Cortex of kidney (tissue), 1 donor: Measurements from ENCODE around the gene SLC1A2.

Source experiments
- DNase-seq: peaks from one replicate; lab custom pipeline; 2025; lab: John Stamatoyannopoulos, UW

SLC1A2 gene

GRCh38 chr11:35348898-35349687, 70.3 kb downstream of the SLC1A2 start:
- DNase-seq = no peak

DNA sequence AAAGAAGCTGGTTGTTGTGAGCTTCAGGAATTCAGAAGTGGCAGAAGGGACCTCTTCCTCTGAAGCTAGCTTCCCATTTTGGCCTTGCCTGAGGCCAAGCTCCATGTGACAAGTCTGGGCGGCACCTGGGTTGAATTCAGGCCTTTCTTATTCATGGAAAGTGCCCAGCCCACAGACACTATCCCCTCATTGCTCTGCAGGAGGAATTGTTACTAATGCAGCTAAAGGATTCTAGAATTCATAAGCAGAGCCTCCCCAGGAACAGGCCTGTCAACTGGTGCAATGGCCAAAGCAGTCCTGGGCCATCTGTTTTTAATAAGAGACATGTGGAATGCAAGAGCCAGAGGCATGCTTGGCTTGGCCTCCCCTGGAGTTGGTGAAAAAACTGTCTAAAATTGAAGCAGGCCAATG, 71.4 kb downstream of the SLC1A2 start:
- no peak for DNase-seq

DNA sequence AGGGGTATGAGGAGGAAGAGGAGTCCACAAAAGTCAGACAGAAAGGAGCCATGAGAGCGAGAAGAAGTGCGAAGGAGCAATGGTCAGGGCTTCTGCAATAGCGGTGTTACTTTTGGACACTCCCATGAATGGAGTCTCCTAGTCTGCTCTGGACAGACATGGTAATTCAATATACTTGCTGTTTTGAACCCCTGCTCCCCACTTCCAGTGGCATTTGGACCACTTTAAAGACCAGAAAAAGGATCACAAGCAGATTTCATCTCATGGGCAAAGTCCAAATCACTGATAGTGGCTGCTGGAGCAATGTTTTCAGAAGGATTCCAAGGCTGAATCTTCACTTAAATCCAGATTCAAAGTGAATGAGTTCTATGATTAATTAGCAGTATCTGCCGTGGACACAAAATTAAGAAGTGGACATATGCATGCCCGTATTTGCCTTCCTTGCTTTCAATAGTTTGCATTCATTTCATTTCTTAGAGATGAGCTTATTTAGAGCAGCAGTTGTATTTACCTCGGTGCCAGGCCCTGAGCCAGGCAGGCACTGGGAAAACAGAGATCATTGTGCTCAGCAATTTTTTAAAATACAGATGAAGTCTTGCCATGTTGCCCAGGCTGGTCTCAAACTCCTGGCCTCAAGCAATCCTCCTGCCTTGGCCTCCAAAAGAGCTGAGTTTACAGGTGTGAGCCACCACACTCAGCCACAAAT, 72.0 kb downstream of the SLC1A2 start:
- no peak for DNase-seq

GRCh38 chr11:35346472-35347156, 72.7 kb downstream of the SLC1A2 start:
- no peak for DNase-seq

- DNase-seq = no peak
Observed at GRCh38 chr11:35344681-35345574, 74.4 kb downstream of the SLC1A2 start.

DNA sequence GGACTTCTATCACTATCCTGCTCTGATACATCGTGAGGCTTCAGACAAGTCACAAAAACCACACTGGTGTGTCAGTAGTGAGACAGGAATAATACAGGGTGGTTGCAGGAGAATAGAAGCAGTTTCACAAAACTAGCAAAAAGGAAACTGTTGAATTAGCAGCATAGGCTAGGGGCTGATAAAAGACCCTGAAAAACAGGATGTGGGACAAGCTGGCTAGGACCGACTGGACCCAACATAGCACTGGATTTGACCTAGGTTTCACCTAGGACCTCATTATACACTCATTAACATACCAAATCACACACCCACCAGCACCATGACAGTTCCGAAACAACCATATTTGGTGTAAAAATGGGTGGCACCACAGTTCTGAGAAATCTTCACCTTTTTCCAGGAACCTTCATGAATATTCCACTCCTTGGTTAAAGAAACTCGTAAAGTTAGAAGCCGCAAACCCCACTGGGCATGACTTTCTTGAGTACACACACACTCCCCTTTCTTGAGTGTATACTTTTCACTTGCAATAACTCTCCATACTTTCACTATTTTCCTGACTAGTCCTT, 76.2 kb downstream of the SLC1A2 start:
- no peak for DNase-seq

DNA sequence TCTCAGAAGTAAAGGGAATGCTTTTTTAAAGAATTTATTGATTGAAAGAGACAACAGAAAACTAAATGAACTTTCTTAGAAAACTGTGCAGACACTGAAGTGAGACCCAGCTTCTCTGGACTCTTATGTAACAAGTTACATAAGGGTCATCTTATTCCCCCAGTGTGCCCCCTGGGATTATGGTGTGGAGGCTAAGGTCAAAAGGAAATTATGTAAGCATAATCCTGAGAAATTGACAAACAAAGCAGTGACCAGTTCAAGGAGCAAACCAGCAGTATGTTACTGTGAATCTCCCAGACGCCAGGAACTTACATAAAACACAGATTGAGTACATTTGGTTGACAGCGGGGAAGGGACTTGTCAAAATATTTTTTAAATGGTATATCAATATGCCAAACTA, 78.6 kb downstream of the SLC1A2 start:
- no peak for DNase-seq

- no peak for DNase-seq
Observed at GRCh38 chr11:35340071-35340470, 79.3 kb downstream of the SLC1A2 start.

GRCh38 chr11:35338921-35339320, 80.4 kb downstream of the SLC1A2 start:
- DNase-seq = no peak

DNA sequence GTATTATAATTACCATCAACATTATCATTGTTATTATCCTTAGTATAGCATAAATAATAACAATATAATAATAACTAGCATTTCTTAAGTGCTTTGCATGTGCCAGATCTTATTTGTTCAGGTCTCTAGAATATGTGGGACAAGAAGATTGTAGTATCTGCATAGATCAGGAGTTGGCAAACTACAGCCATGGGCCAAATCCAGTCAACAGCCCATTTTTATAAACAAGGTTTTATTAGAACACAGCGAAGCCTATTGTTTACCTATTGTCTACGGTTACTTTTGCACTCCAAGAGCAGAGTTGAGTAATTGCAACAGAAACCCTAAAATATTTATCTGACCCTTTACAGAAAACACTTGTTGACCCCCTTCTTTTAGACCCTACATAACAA, 81.4 kb downstream of the SLC1A2 start:
- no peak for DNase-seq

GRCh38 chr11:35337136-35337913, 82.0 kb downstream of the SLC1A2 start:
- no peak for DNase-seq

DNA sequence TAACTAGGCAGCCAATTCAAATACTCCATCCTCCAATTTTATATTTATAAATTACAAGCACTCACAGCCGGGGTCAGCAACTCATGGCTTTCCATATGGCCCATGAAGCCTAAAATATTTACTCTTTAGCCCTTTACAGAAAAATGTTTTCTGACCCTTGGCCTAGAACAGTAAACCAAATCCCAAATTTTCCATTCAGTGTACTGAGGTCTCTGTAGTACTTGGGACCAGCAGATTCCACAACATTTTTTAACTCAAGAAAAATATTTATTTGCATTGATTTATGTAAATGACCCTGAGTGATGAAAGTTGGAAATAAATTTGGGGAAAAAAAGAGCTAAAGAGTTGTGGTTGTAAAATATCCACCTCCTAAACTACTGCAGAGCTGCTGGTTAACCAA, 82.6 kb downstream of the SLC1A2 start:
- no peak for DNase-seq

DNA sequence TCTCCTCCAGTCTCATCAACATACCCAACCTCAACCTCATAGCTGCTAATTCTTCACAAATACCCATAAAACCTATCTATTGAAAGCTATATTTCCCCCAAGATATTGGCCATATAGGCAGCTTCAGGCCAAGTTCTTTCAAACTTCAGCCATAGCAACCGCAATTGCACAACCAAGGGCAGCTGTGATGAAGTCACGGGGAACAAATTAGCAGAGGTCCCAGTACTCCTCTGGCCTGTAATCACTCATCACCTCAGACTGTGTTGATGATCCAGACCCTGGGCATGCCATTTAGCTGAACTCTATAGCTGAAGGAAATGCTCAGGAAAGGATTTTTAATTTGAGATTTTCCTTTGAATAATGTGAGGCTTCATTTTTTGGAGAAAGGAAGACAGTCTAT, 84.1 kb downstream of the SLC1A2 start:
- DNase-seq = no peak

DNA sequence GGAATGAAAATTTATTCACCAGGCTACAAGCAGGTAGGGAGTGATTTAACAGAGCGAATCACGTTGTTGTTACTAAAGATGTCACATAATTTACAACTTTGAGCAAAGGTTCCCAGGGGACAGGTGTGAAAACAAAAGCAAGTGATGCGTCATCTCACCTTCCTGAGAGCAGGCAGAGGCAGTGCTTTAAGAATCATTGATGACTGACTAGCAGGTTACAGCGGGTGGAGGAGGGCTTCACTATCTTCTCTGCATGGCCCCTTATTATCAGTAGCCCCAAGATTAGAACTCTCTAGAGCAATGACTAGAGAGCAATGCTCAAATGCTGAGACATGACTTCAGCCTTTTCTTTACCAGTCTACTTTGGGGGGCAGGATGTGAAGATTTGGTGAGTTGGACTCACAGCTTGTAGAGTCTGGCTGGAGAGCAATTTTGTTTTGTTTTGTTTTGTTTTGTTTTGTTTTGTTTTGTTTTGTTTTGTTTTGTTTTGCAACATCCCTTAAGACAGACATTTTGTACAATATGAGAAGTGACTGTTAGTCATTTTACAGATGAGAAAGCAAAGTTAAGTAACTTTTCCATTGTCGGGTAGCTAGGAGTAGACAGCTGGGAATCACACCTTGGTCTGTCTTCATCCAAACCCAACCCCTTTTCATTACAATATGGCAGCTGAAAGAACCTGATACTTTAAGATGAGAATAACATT, 84.8 kb downstream of the SLC1A2 start:
- DNase-seq = no peak

GRCh38 chr11:35332524-35332923, 86.8 kb downstream of the SLC1A2 start:
- DNase-seq = no peak

DNA sequence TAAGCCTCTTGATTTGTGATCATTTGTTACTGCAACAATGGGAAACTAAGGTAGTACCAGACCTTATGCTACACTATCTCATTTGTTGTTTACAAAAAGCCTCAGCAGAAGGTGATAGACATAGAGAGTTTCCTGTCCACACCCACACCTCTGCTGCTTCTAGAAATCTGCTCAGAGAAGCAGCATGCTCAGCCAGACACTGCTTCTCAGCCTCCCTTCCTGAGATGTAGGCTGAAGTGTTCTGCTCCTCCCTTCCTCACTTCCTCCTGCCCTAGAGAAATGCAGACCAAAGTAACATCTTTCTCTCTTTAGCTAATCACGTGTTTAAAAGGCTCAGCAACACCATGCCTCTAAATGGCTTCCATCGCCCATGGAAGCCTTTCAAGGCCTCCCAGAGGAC, 88.4 kb downstream of the SLC1A2 start:
- no peak for DNase-seq

- no peak for DNase-seq
Observed at GRCh38 chr11:35330156-35330889, 89.0 kb downstream of the SLC1A2 start.

- no peak for DNase-seq
Observed at GRCh38 chr11:35327829-35328228, 91.5 kb downstream of the SLC1A2 start.

- no peak for DNase-seq
Observed at GRCh38 chr11:35326266-35326879, 93.0 kb downstream of the SLC1A2 start.
